GM12878 (cell line): ENCODE results near the gene NUDT6. TPM values are rescaled to one million over a fixed set of nuclear protein-coding genes. Genes with fewer than 3 reads are reported as not detected.

ENCODE experiments used
- ATF7 ChIP-seq: fragments of 450-650 bp; IDR thresholded peaks from 2 replicates; pipeline ENCODE4 v1.6.1; 2016; ENCODE audit warnings: low read depth, mild to moderate bottlenecking
- BACH1 ChIP-seq: fragments of 450-650 bp; IDR thresholded peaks from 2 replicates; pipeline ENCODE4 v1.6.1; 2017; ENCODE audit warnings: mild to moderate bottlenecking, borderline replicate concordance
- BMI1 ChIP-seq: fragments of 450-650 bp; IDR thresholded peaks from 2 replicates; pipeline ENCODE4 v1.6.1; 2016; ENCODE audit warnings: mild to moderate bottlenecking, moderate library complexity, borderline replicate concordance
- BRCA1 ChIP-seq: IDR thresholded peaks from 2 replicates; pipeline ENCODE4 v1.6.1; 2011; ENCODE audit warnings: low read depth, low read length, improper control_type of control experiment
- CBX3 ChIP-seq: fragments of 200-600 bp; sonication (generic); IDR thresholded peaks from 2 replicates; pipeline ENCODE4 v1.6.1; 2016; ENCODE audit warnings: low read depth, borderline replicate concordance
- DPF2 ChIP-seq: fragments of 450-650 bp; IDR thresholded peaks from 2 replicates; pipeline ENCODE4 v1.6.1; 2017; ENCODE audit warnings: mild to moderate bottlenecking
- E2F4 ChIP-seq: IDR thresholded peaks from 2 replicates; pipeline ENCODE4 v1.6.1; 2012; ENCODE audit warnings: low read depth, low read length, improper control_type of control experiment
- E2F8 ChIP-seq: fragments of 450-650 bp; IDR thresholded peaks from 2 replicates; pipeline ENCODE4 v1.6.1; 2018; ENCODE audit warnings: mild to moderate bottlenecking, low read depth, moderate library complexity; ENCODE audit not compliant: partially characterized antibody
- FOXK2 ChIP-seq: fragments of 450-650 bp; IDR thresholded peaks from 2 replicates; pipeline ENCODE4 v1.6.1; 2017; ENCODE audit warnings: mild to moderate bottlenecking, moderate library complexity
- HDAC2 ChIP-seq: fragments of 200-600 bp; sonication (generic); IDR thresholded peaks from 2 replicates; pipeline ENCODE4 v1.6.1; 2017
- IRF4 ChIP-seq: IDR thresholded peaks from 2 replicates; pipeline ENCODE4 v1.6.1; 2011; ENCODE audit warnings: low read depth, low read length
- IRF5 ChIP-seq: fragments of 450-650 bp; IDR thresholded peaks from 2 replicates; pipeline ENCODE4 v1.6.1; 2017; ENCODE audit warnings: borderline replicate concordance
- MTA2 ChIP-seq: fragments of 450-650 bp; IDR thresholded peaks from 2 replicates; pipeline ENCODE4 v1.6.1; 2016; ENCODE audit warnings: low read depth, mild to moderate bottlenecking, moderate library complexity
- MTA3 ChIP-seq: IDR thresholded peaks from 2 replicates; pipeline ENCODE4 v1.6.1; 2012; ENCODE audit warnings: low read length, inconsistent platforms, borderline replicate concordance
- NR2F1 ChIP-seq: fragments of 450-650 bp; conservative IDR thresholded peaks from 2 replicates; pipeline ENCODE4 v1.6.1; 2017; ENCODE audit warnings: mild to moderate bottlenecking
- PAX5 ChIP-seq: IDR thresholded peaks from 2 replicates; pipeline ENCODE4 v1.6.1; 2011; ENCODE audit warnings: low read depth, low read length, borderline replicate concordance
- POLR2AphosphoS2 ChIP-seq: IDR thresholded peaks from 2 replicates; pipeline ENCODE4 v1.6.1; 2011; ENCODE audit warnings: low read depth, mild to moderate bottlenecking, low read length, improper control_type of control experiment, moderate library complexity
- POU2F2 ChIP-seq: IDR thresholded peaks from 3 replicates; pipeline ENCODE4 v1.6.1; 2011; ENCODE audit warnings: low read depth, mild to moderate bottlenecking, low read length, borderline replicate concordance
- SIX5 ChIP-seq: IDR thresholded peaks from 2 replicates; pipeline ENCODE4 v1.6.1; 2011; ENCODE audit warnings: mild to moderate bottlenecking, low read depth, low read length, moderate library complexity; ENCODE audit not compliant: severe bottlenecking
- SMAD5 ChIP-seq: IDR thresholded peaks from 2 replicates; pipeline ENCODE4 v1.6.1; 2016; ENCODE audit warnings: antibody characterized with exemption, low read depth
- SRF ChIP-seq, 2 experiments: IDR thresholded peaks; 2 replicates each; pipeline ENCODE4 v1.6.1; 2011; ENCODE audit warnings: low read depth in 2 of 2, low read length in 2 of 2, mild to moderate bottlenecking in 1 of 2, moderate library complexity in 1 of 2
- STAT3 ChIP-seq: IDR thresholded peaks from 2 replicates; pipeline ENCODE4 v1.6.1; 2011; ENCODE audit warnings: low read depth, low read length, improper control_type of control experiment
- TARDBP ChIP-seq: IDR thresholded peaks from 2 replicates; pipeline ENCODE4 v1.6.1; 2016; ENCODE audit warnings: borderline replicate concordance
- TCF12 ChIP-seq: IDR thresholded peaks from 2 replicates; pipeline ENCODE4 v1.6.1; 2011; ENCODE audit warnings: low read depth, mild to moderate bottlenecking, low read length
- YBX1 ChIP-seq: fragments of 450-650 bp; IDR thresholded peaks from 2 replicates; pipeline ENCODE4 v1.6.1; 2016; ENCODE audit warnings: antibody characterized with exemption
- YY1 ChIP-seq: IDR thresholded peaks from 2 replicates; pipeline ENCODE4 v1.6.1; 2011; ENCODE audit warnings: low read depth, mild to moderate bottlenecking, low read length
- ZNF622 ChIP-seq: fragments of 450-650 bp; IDR thresholded peaks from 2 replicates; pipeline ENCODE4 v1.6.1; 2017; ENCODE audit warnings: mild to moderate bottlenecking, inconsistent platforms
- polyA plus RNA-seq, 11 experiments: library from polyadenylated mRNA; depleted of rRNA in 4 of 11; unstranded in 6 of 11; stranded (reverse) in 5 of 11; fragments of >200 nt; fragmentation: Nextera tagmentation in 4 of 11; fragmentation: Illumina TruSeq in 1 of 11; extraction: Ambion mirVana in 4 of 11; extraction: Trizol in 1 of 11; gene quantifications; 1 replicate in 1 of 11; 2 replicates in 10 of 11; pipeline versions ENCODE4 v1.2.1 to v1.2.3, GENCODE V29; 2011 to 2016; ENCODE audit warnings: inconsistent platforms in 2 of 11, missing spikeins in 2 of 11, low read depth in 1 of 11
- total RNA-seq, 4 experiments: library from RNA; depleted of rRNA in 3 of 4; stranded (reverse); fragments of >200 nt in 3 of 4; fragmentation: Illumina TruSeq in 1 of 4; extraction: Trizol in 1 of 4; gene quantifications; 2 replicates each; pipeline versions ENCODE4 v1.2.1 to v1.2.3, GENCODE V29; 2013 to 2021

Gene NUDT6
- total and polyA plus RNA-seq, 10 of the 15 experiments (the other 5 are each of a cell fraction or from before 2014, with no cell fraction given) = 3.9 to 12.4 (median 6.8) TPM

- peak; percentile 14; the same call in 1 of the 3 replicates for TF ChIP-seq POU2F2
- TF ChIP-seq MTA3 = no peak
- no peak for TF ChIP-seq STAT3
- no peak for TF ChIP-seq YBX1
- TF ChIP-seq TCF12 = no peak
- no peak for TF ChIP-seq POLR2AphosphoS2
- peak; percentile 82 for TF ChIP-seq E2F4
- no peak for TF ChIP-seq ZNF622
- TF ChIP-seq ATF7 = peak; percentile 21; the same call in 1 of the 2 replicates
- peak in 1 of 2 experiments; percentile 84; a peak in 2 of 4 replicates for TF ChIP-seq SRF (IDR thresholded peaks at IDR 0.05; ENCODE audit: low read depth in 2 of 2, low read length in 2 of 2)
- no peak for TF ChIP-seq FOXK2
- no peak for TF ChIP-seq BRCA1
- TF ChIP-seq BACH1 = no peak
- TF ChIP-seq IRF5 = no peak
- no peak for TF ChIP-seq DPF2
- no peak for TF ChIP-seq HDAC2
- no peak for TF ChIP-seq PAX5
- peak; percentile 28 for TF ChIP-seq E2F8
- 0 out of 2 replicates have a peak, but pooled peaks have one; percentile 19 for TF ChIP-seq TARDBP
- TF ChIP-seq YY1 = peak; percentile 89
- no peak for TF ChIP-seq BMI1
- TF ChIP-seq NR2F1 = peak; percentile 18; the same call in 1 of the 2 replicates
- TF ChIP-seq SMAD5 = 0 out of 2 replicates have a peak, but pooled peaks have one; percentile 33
- TF ChIP-seq IRF4 = 0 out of 2 replicates have a peak, but pooled peaks have one; percentile 26
- TF ChIP-seq CBX3 = no peak
- TF ChIP-seq MTA2 = peak; percentile 85
- no peak for TF ChIP-seq SIX5
Measured at GRCh38 chr4:122922877-122923511, 597 bp upstream of the NUDT6 start (continued).
